H9 (cell line): ENCODE results near the gene RAPGEF6. TPM values are rescaled to one million over a fixed set of nuclear protein-coding genes. Genes with fewer than 3 reads are reported as not detected.

Experiments
- DNase-seq: peaks from one replicate; pipeline ENCODE4 v3.0.0-alpha.2; 2017
- H2AFZ ChIP-seq: one replicate; pipeline ENCODE4 v1.6.1; 2013; ENCODE audit warnings: mild to moderate bottlenecking, low read length, control low read depth, moderate library complexity
- H2AK5ac ChIP-seq: 2 replicates; pipeline ENCODE4 v1.6.1; 2013; ENCODE audit warnings: low read length, control low read depth, mixed read lengths; ENCODE audit not compliant: insufficient read length
- H2BK120ac ChIP-seq: one replicate; pipeline ENCODE4 v1.6.1; 2013; ENCODE audit warnings: low read depth, mild to moderate bottlenecking, low read length, control low read depth, inconsistent platforms; ENCODE audit not compliant: poor library complexity, severe bottlenecking
- H2BK12ac ChIP-seq: 2 replicates; pipeline ENCODE4 v1.6.1; 2013; ENCODE audit warnings: low read length, control low read depth, mixed read lengths, low read depth; ENCODE audit not compliant: insufficient read length
- H2BK15ac ChIP-seq: 2 replicates; pipeline ENCODE4 v1.6.1; 2013; ENCODE audit warnings: low read depth, low read length, control low read depth
- H2BK20ac ChIP-seq: one replicate; pipeline ENCODE4 v1.6.1; 2013; ENCODE audit warnings: low read depth, mild to moderate bottlenecking, low read length, control low read depth, inconsistent platforms; ENCODE audit not compliant: poor library complexity, severe bottlenecking
- H2BK5ac ChIP-seq: 2 replicates; pipeline ENCODE4 v1.6.1; 2013; ENCODE audit warnings: low read length, control low read depth, mixed read lengths; ENCODE audit not compliant: insufficient read length
- H3K14ac ChIP-seq: 2 replicates; pipeline ENCODE4 v1.6.1; 2013; ENCODE audit warnings: low read length, control low read depth; ENCODE audit not compliant: insufficient read depth
- H3K18ac ChIP-seq: 2 replicates; pipeline ENCODE4 v1.6.1; 2013; ENCODE audit warnings: low read depth, mild to moderate bottlenecking, mixed read lengths, low read length, control low read depth; ENCODE audit not compliant: insufficient read length
- H3K23ac ChIP-seq: 2 replicates; pipeline ENCODE4 v1.6.1; 2013; ENCODE audit warnings: low read length, control low read depth, mixed read lengths, low read depth; ENCODE audit not compliant: insufficient read length
- H3K23me2 ChIP-seq: 2 replicates; pipeline ENCODE4 v1.6.1; 2013; ENCODE audit warnings: low read depth, mild to moderate bottlenecking, mixed read lengths, low read length, control low read depth; ENCODE audit not compliant: insufficient read length, poor library complexity, severe bottlenecking
- H3K27ac ChIP-seq: 2 replicates; pipeline ENCODE4 v1.5.1; 2013; ENCODE audit warnings: low read length, control low read depth, mixed read lengths, low read depth; ENCODE audit not compliant: insufficient read length
- H3K27me3 ChIP-seq: 2 replicates; pipeline ENCODE4 v1.6.1; 2013; ENCODE audit warnings: low read length, control low read depth, inconsistent platforms; ENCODE audit not compliant: insufficient read depth
- H3K4ac ChIP-seq: 2 replicates; pipeline ENCODE4 v1.6.1; 2013; ENCODE audit warnings: low read depth, mild to moderate bottlenecking, control low read depth, inconsistent platforms, low read length, moderate library complexity
- H3K4me1 ChIP-seq: 2 replicates; pipeline ENCODE4 v1.6.1; 2013; ENCODE audit warnings: low read length, control low read depth, inconsistent platforms; ENCODE audit not compliant: insufficient read depth
- H3K4me2 ChIP-seq: 2 replicates; pipeline ENCODE4 v1.6.1; 2013; ENCODE audit warnings: low read length, control low read depth, mixed read lengths; ENCODE audit not compliant: insufficient read length, insufficient read depth
- H3K56ac ChIP-seq: 2 replicates; pipeline ENCODE4 v1.6.1; 2013; ENCODE audit warnings: low read depth, mild to moderate bottlenecking, mixed read lengths, low read length, control low read depth; ENCODE audit not compliant: insufficient read length
- H3K79me1 ChIP-seq: 2 replicates; pipeline ENCODE4 v1.6.1; 2013; ENCODE audit warnings: low read depth, mild to moderate bottlenecking, moderate library complexity, low read length, control low read depth, inconsistent platforms; ENCODE audit not compliant: insufficient read depth, poor library complexity, severe bottlenecking
- H3K79me2 ChIP-seq: 2 replicates; pipeline ENCODE4 v1.6.1; 2013; ENCODE audit warnings: low read length, control low read depth, inconsistent platforms; ENCODE audit not compliant: insufficient read depth
- H3K9ac ChIP-seq: 2 replicates; pipeline ENCODE4 v1.6.1; 2013; ENCODE audit warnings: low read length, control low read depth, mixed read lengths; ENCODE audit not compliant: insufficient read length; ENCODE audit errors: extremely low read depth
- H3K9me3 ChIP-seq: one replicate; pipeline ENCODE4 v1.6.1; 2013; ENCODE audit warnings: low read depth, low read length, inconsistent platforms; ENCODE audit not compliant: control insufficient read depth
- H3T11ph ChIP-seq: one replicate; pipeline ENCODE4 v1.6.1; 2013; ENCODE audit warnings: mild to moderate bottlenecking, low read length, control low read depth, inconsistent platforms
- H4K20me1 ChIP-seq: one replicate; pipeline ENCODE4 v1.6.1; 2013; ENCODE audit not compliant: control insufficient read depth, insufficient read length, insufficient read depth
- H4K5ac ChIP-seq: 2 replicates; pipeline ENCODE4 v1.6.1; 2013; ENCODE audit warnings: low read depth, mild to moderate bottlenecking, mixed read lengths, low read length, control low read depth; ENCODE audit not compliant: insufficient read length
- H4K8ac ChIP-seq: replicated peaks from 2 replicates; pipeline ENCODE4 v1.6.1; 2013; ENCODE audit warnings: low read length, control low read depth, mixed read lengths, low read depth; ENCODE audit not compliant: insufficient read length
- H4K91ac ChIP-seq: 2 replicates; pipeline ENCODE4 v1.6.1; 2013; ENCODE audit warnings: low read depth, mild to moderate bottlenecking, moderate library complexity, mixed read lengths, low read length, control low read depth; ENCODE audit not compliant: insufficient read length
- H3K27ac Mint-ChIP-seq, 3 experiments: 2 replicates in 2 of 3; 3 replicates in 1 of 3; pipeline ENCODE4 v1.8.0; 2020 to 2021; ENCODE audit warnings: mixed read lengths in 3 of 3, mild to moderate bottlenecking in 1 of 3, moderate library complexity in 1 of 3
- H3K27me3 Mint-ChIP-seq: 2 replicates; pipeline ENCODE4 v1.8.0; 2021; ENCODE audit warnings: low read depth, mild to moderate bottlenecking, moderate library complexity, mixed read lengths
- H3K36me3 Mint-ChIP-seq, 3 experiments: 2 replicates in 2 of 3; 3 replicates in 1 of 3; pipeline ENCODE4 v1.8.0; 2020 to 2021; ENCODE audit warnings: low read depth in 3 of 3, mixed read lengths in 3 of 3; ENCODE audit not compliant: insufficient read depth in 1 of 3
- H3K4me1 Mint-ChIP-seq, 2 experiments: 2 replicates each; pipeline ENCODE4 v1.8.0; 2020; ENCODE audit warnings: mixed read lengths in 2 of 2
- H3K4me3 Mint-ChIP-seq, 2 experiments: 2 replicates in 1 of 2; 3 replicates in 1 of 2; pipeline ENCODE4 v1.8.0; 2020 to 2021; ENCODE audit warnings: mild to moderate bottlenecking in 2 of 2, mixed read lengths in 2 of 2, moderate library complexity in 1 of 2
- H3K9me3 Mint-ChIP-seq, 2 experiments: 2 replicates in 1 of 2; 3 replicates in 1 of 2; pipeline ENCODE4 v1.8.0; 2020; ENCODE audit warnings: mild to moderate bottlenecking in 2 of 2, mixed read lengths in 2 of 2, moderate library complexity in 1 of 2
- WGBS: extraction: QIAGEN DNeasy Blood & Tissue Kit; methylation state at CpG from one replicate; pipeline ENCODE4 v1.1.7; 2013; ENCODE audit warnings: missing lambda C conversion rate, low lambda C conversion rate, mixed read lengths; ENCODE audit not compliant: insufficient read length; ENCODE audit errors: extremely low coverage; 5-methylcytosine and 5-hydroxymethylcytosine counted together
- total RNA-seq: library from RNA; stranded (reverse); gene quantifications from 2 replicates; pipeline ENCODE4 v1.2.1, GENCODE V29; 2021
- TF ChIP-seq, protein P1 (sequence below): fragments of 200-600 bp; sonication (generic); conservative IDR thresholded peaks from 3 replicates; pipeline ENCODE4 v1.8.0; 2021; ENCODE audit warnings: antibody characterized with exemption, mild to moderate bottlenecking

Gene RAPGEF6
- total RNA-seq, 1 experiment from 2014 or later: 19.7 TPM

DNA sequence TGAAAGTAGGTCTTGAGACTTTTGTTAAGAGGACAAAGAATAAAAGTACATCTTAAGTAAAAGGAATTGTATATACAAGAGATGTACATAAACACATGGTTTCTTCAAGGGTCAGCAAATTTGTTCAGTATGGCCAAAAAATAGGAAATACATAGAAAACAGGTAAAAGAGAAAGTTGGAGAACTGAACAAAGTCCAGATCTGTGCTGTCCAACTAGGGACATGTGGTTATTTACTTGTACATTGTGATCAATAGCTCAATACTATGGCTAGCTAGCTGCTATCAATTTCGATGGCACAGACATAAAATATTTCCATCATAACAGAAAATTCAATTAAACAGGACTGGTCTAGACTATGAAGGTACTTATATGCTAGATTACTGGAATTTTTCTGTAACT, 92.3 kb downstream of the RAPGEF6 start:
- H3K27me3 ChIP-seq: no peaks in the 10 kb centered on the region
- H3K23ac ChIP-seq: no peak overlapping the region
- H3K4me2 ChIP-seq: no peak overlapping the region
- H3K9ac ChIP-seq: no peak overlapping the region
- no peak overlapping the region for H2BK15ac ChIP-seq
- H4K8ac ChIP-seq: no peak overlapping the region
- no peak overlapping the region for H3K27ac ChIP-seq
- no peak overlapping the region for H2AK5ac ChIP-seq
- no peak overlapping the region for H4K5ac ChIP-seq
- Mint-ChIP-seq H3K36me3 (peaks cover 0 to 3% (median 0%) of the 10 kb centered on the region in 3 experiments; a peak in 3 of 7 replicates), H3K4me3 (no peak overlapping the region), H3K9me3 (no peaks in the 10 kb centered on the region), H3K27ac (no peak overlapping the region), H3K4me1 (no peaks in the 10 kb centered on the region), H3K27me3 (no peaks in the 10 kb centered on the region)
- H3T11ph ChIP-seq: no peak overlapping the region
- no peaks in the 10 kb centered on the region for H3K4me1 ChIP-seq
- H4K20me1 ChIP-seq: no peaks in the 10 kb centered on the region
- no peaks in the 10 kb centered on the region for H3K79me1 ChIP-seq
- H2AFZ ChIP-seq: no peak overlapping the region
- no peak overlapping the region for H3K18ac ChIP-seq
- H3K14ac ChIP-seq: no peak overlapping the region
- H2BK12ac ChIP-seq: no peak overlapping the region
- H3K56ac ChIP-seq: no peak overlapping the region
- no peak overlapping the region for H3K4ac ChIP-seq
- H3K23me2 ChIP-seq: no peaks in the 10 kb centered on the region
- DNase-seq: no peak
- no peak overlapping the region for H2BK5ac ChIP-seq
- H2BK120ac ChIP-seq: no peak overlapping the region
- TF ChIP-seq, protein P1, sequence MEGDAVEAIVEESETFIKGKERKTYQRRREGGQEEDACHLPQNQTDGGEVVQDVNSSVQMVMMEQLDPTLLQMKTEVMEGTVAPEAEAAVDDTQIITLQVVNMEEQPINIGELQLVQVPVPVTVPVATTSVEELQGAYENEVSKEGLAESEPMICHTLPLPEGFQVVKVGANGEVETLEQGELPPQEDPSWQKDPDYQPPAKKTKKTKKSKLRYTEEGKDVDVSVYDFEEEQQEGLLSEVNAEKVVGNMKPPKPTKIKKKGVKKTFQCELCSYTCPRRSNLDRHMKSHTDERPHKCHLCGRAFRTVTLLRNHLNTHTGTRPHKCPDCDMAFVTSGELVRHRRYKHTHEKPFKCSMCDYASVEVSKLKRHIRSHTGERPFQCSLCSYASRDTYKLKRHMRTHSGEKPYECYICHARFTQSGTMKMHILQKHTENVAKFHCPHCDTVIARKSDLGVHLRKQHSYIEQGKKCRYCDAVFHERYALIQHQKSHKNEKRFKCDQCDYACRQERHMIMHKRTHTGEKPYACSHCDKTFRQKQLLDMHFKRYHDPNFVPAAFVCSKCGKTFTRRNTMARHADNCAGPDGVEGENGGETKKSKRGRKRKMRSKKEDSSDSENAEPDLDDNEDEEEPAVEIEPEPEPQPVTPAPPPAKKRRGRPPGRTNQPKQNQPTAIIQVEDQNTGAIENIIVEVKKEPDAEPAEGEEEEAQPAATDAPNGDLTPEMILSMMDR: no peak
- no peak overlapping the region for H4K91ac ChIP-seq
- H3K79me2 ChIP-seq: no peaks in the 10 kb centered on the region
- H2BK20ac ChIP-seq: no peak overlapping the region
- no peaks in the 10 kb centered on the region for H3K9me3 ChIP-seq
- WGBS: no CpG with 5 or more reads among the region's 1 CpG
